Natural killer cell (primary cell): Measurements from ENCODE around the gene MCRIP2. TPM values are rescaled to one million over a fixed set of nuclear protein-coding genes. Genes with fewer than 3 reads are reported as not detected.

ENCODE experiments used
- ATAC-seq, 3 donors: fragments of 150-1000 bp in 2 of 3; fragments of 200-7000 bp in 1 of 3; cut with Tn5 transposase; 1 replicate in 1 of 3; 2 replicates in 2 of 3; pipeline ENCODE4 v1.10.0; 2021; ENCODE audit warnings: mild to moderate bottlenecking in 2 of 3, moderate library complexity in 2 of 3
- DNase-seq, 2 donors: peaks; one replicate each; pipeline versions ENCODE4 v3.0.0 to v3.0.0-alpha.2; 2013 to 2021; ENCODE audit warnings: mixed read lengths in 1 of 2
- H3K27ac ChIP-seq: one replicate; pipeline ENCODE4 v1.5.1; 2013; ENCODE audit warnings: mild to moderate bottlenecking, low read length
- H3K27me3 ChIP-seq: one replicate; pipeline ENCODE4 v1.6.1; 2013; ENCODE audit warnings: low read length; ENCODE audit not compliant: control insufficient read depth, insufficient read depth
- H3K36me3 ChIP-seq: one replicate; pipeline ENCODE4 v1.6.1; 2013; ENCODE audit warnings: low read length; ENCODE audit not compliant: control insufficient read depth, insufficient read depth
- H3K4me1 ChIP-seq: one replicate; pipeline ENCODE4 v1.6.1; 2013; ENCODE audit warnings: low read length; ENCODE audit not compliant: control insufficient read depth, insufficient read depth
- H3K4me3 ChIP-seq: one replicate; pipeline ENCODE4 v1.5.1; 2013; ENCODE audit warnings: low read length
- H3K9me3 ChIP-seq: one replicate; pipeline ENCODE4 v1.6.1; 2013; ENCODE audit warnings: low read length; ENCODE audit not compliant: control insufficient read depth, insufficient read depth
- H3K27ac Mint-ChIP-seq, 2 donors: one replicate each; pipeline ENCODE4 v1.8.0; 2022; ENCODE audit warnings: mild to moderate bottlenecking in 2 of 2, mixed read lengths in 2 of 2, moderate library complexity in 1 of 2
- H3K27me3 Mint-ChIP-seq, 2 donors: one replicate each; pipeline ENCODE4 v1.8.0; 2022; ENCODE audit warnings: low read depth in 2 of 2, mixed read lengths in 2 of 2
- H3K36me3 Mint-ChIP-seq: one replicate; pipeline ENCODE4 v1.8.0; 2022; ENCODE audit warnings: mixed read lengths
- H3K4me1 Mint-ChIP-seq, 2 donors: one replicate each; pipeline ENCODE4 v1.8.0; 2022; ENCODE audit warnings: mixed read lengths in 2 of 2
- H3K4me3 Mint-ChIP-seq: one replicate; pipeline ENCODE4 v1.8.0; 2022; ENCODE audit warnings: mild to moderate bottlenecking, moderate library complexity, mixed read lengths
- H3K9me3 Mint-ChIP-seq, 2 donors: one replicate each; pipeline ENCODE4 v1.8.0; 2022; ENCODE audit warnings: mixed read lengths in 2 of 2
- WGBS: methylation state at CpG from one replicate; pipeline ENCODE4 v1.1.7; 2013; ENCODE audit warnings: missing lambda C conversion rate; ENCODE audit not compliant: insufficient coverage; 5-methylcytosine and 5-hydroxymethylcytosine counted together
- intact Hi-C: fragments of 100-400 bp; cut with micrococcal nuclease; formaldehyde crosslinking; loops from one replicate; pipeline ENCODE4 v1.14.2; 2022
- total RNA-seq, 4 donors: library from RNA; stranded (reverse); fragments of 120-200 nt in 1 of 4; gene quantifications; one replicate each; pipeline versions ENCODE4 v1.2.3 to v1.2.4, GENCODE V29; 2013 to 2022
- TF ChIP-seq, protein P1 (sequence below): fragments of 200-600 bp; IDR thresholded peaks from one replicate; pipeline ENCODE4 v1.8.0; 2022; ENCODE audit warnings: antibody characterized with exemption

MCRIP2 gene
- total RNA-seq, 3 donors from 2014 or later (not counting 1 experiment from before 2014, with no cell fraction given): 11.3 to 17.4 (median 15.7) TPM

- H3K9me3 ChIP-seq: no peaks in the 10 kb centered on the region
- TF ChIP-seq, protein P1, sequence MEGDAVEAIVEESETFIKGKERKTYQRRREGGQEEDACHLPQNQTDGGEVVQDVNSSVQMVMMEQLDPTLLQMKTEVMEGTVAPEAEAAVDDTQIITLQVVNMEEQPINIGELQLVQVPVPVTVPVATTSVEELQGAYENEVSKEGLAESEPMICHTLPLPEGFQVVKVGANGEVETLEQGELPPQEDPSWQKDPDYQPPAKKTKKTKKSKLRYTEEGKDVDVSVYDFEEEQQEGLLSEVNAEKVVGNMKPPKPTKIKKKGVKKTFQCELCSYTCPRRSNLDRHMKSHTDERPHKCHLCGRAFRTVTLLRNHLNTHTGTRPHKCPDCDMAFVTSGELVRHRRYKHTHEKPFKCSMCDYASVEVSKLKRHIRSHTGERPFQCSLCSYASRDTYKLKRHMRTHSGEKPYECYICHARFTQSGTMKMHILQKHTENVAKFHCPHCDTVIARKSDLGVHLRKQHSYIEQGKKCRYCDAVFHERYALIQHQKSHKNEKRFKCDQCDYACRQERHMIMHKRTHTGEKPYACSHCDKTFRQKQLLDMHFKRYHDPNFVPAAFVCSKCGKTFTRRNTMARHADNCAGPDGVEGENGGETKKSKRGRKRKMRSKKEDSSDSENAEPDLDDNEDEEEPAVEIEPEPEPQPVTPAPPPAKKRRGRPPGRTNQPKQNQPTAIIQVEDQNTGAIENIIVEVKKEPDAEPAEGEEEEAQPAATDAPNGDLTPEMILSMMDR: no peak
- Mint-ChIP-seq H3K9me3 (no peaks in the 10 kb centered on the region), H3K36me3 (no peaks in the 10 kb centered on the region), H3K4me3 (no peak overlapping the region), H3K4me1 (peaks cover 0 to 5% of the 10 kb centered on the region in 2 donors), H3K27ac (no peak overlapping the region), H3K27me3 (no peaks in the 10 kb centered on the region)
- no peak overlapping the region for H3K4me3 ChIP-seq
- H3K36me3 ChIP-seq: peaks cover 4% of the 10 kb centered on the region
- intact Hi-C loops: no loop called here
- no peak for ATAC-seq
- H3K4me1 ChIP-seq: no peaks in the 10 kb centered on the region
- no peak for DNase-seq
- no peaks in the 10 kb centered on the region for H3K27me3 ChIP-seq
- 96% methylated on average over 17 of the region's 17 CpGs for WGBS
- no peak overlapping the region for H3K27ac ChIP-seq
These were observed 18.7 kb upstream of the MCRIP2 start for GRCh38 chr16:622920-623280.

DNA sequence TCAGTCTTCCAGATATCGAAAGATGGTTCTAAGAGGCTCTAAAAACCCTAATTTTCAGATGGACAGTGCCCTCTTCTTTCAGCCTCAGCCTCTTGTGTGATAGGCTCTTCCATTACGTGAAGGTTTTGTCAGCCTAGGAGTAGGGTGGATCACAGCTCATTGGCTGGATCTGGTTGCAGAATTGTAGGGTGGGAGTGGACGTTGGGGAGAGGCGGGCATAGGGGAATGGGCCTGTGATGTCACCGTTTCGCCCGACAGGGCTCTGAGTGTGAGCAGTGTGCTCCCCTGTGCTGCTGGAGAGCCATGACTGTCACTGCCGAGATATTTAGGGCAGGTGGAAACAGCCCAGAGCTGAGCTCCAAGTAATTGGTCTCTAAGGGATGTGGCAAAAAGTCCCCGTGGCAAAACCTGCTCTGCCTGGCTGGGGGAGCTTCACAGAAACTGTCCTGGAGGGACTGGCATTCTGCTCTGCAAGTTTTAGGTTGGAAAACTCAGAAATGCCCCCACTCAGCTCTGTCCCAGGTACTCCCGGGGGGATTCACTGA is 17.0 kb upstream of the MCRIP2 start:
- no peak for ATAC-seq
- Histone ChIP-seq H3K9me3 (no peaks in the 10 kb centered on the region), H3K27me3 (no peaks in the 10 kb centered on the region), H3K36me3 (peaks cover 9% of the 10 kb centered on the region), H3K4me3 (no peak overlapping the region), H3K4me1 (no peaks in the 10 kb centered on the region), H3K27ac (no peak overlapping the region)
- TF ChIP-seq, protein P1: no peak
- Mint-ChIP-seq H3K4me3 (no peak overlapping the region), H3K27ac (no peak overlapping the region), H3K9me3 (no peaks in the 10 kb centered on the region), H3K36me3 (no peaks in the 10 kb centered on the region), H3K4me1 (no peaks in the 10 kb centered on the region), H3K27me3 (no peaks in the 10 kb centered on the region)
- 93% methylated on average over 10 of the region's 10 CpGs for WGBS
- intact Hi-C loops: no loop called here
- DNase-seq: no peak

GRCh38 chr16:625117-625976 is 16.3 kb upstream of the MCRIP2 start:
- DNase-seq: no peak
- Histone ChIP-seq H3K27me3 (no peaks in the 10 kb centered on the region), H3K9me3 (no peaks in the 10 kb centered on the region), H3K27ac (no peak overlapping the region), H3K4me1 (no peaks in the 10 kb centered on the region), H3K4me3 (no peak overlapping the region), H3K36me3 (peaks cover 9% of the 10 kb centered on the region)
- no peak overlapping the region for H3K27ac Mint-ChIP-seq
- H3K4me1 Mint-ChIP-seq: no peaks in the 10 kb centered on the region
- H3K9me3 Mint-ChIP-seq: no peaks in the 10 kb centered on the region
- 93% methylated on average over 37 of the region's 37 CpGs for WGBS
- no peaks in the 10 kb centered on the region for H3K36me3 Mint-ChIP-seq
- no peaks in the 10 kb centered on the region for H3K27me3 Mint-ChIP-seq
- intact Hi-C loops: no loop called here
- ATAC-seq: no peak
- no peak overlapping the region for H3K4me3 Mint-ChIP-seq
- TF ChIP-seq, protein P1: no peak
